Hematopoietic multipotent progenitor cell treated with erythropoietin and hydrocortisone succinate and interleukin-3 and kit ligand, for 6 days (in vitro differentiated cells): Measurements from ENCODE around the gene LRRC3C.

Source experiments
- DNase-seq: peaks from one replicate; pipeline ENCODE4 v3.0.0-alpha.2; 2015

The LRRC3C gene

GRCh38 chr17:39980351-39981206, 53.0 kb downstream of the LRRC3C start, which contains the start of gene PSMD3:
Gene PSMD3, plus strand, starts transcription at chr17:39980807. Its CDS starts 164 bp downstream, at chr17:39980971.
- peak; percentile 100 for DNase-seq

- peak; percentile 26 for DNase-seq
Measured at GRCh38 chr17:39981207-39981741, 53.7 kb downstream of the LRRC3C start.

- peak; percentile 12 for DNase-seq
Measured at GRCh38 chr17:39981766-39982375, 54.3 kb downstream of the LRRC3C start.

- no peak for DNase-seq
Measured at GRCh38 chr17:39988206-39988810, 60.8 kb downstream of the LRRC3C start.

GRCh38 chr17:39994448-39994847, 66.9 kb downstream of the LRRC3C start:
- DNase-seq, result no peak
